ENCODE data around the gene CAPN10. TPM values are rescaled to one million over a fixed set of nuclear protein-coding genes. Genes with fewer than 3 reads are reported as not detected.

CAPN10 gene
- total RNA-seq, 1 experiment from 2014 or later = 22.9 TPM

GRCh38 chr2:240591784-240592183 is 5.2 kb downstream of the CAPN10 start:
- peaks cover 59% of the 10 kb centered on the region for H3K79me2 ChIP-seq (ENCODE audit: low read length)
- no peak overlapping the region for H3K4me2 ChIP-seq (ENCODE audit: low read depth, low read length, poor library complexity, severe bottlenecking)
- peaks cover 17% of the 10 kb centered on the region for H3K4me1 ChIP-seq (ENCODE audit: low read length)
- H4K20me1 ChIP-seq (ENCODE audit: insufficient read depth, low read depth, low read length) = peaks cover 32% of the 10 kb centered on the region; the same call in 1 of the 2 replicates
- H3K9me3 ChIP-seq (ENCODE audit: low read length) = no peaks in the 10 kb centered on the region
- no peaks in the 10 kb centered on the region for H3K36me3 ChIP-seq (ENCODE audit: insufficient read depth, low read length)
- no peak overlapping the region for H2AFZ ChIP-seq (ENCODE audit: low read length)
- H3K9me2 ChIP-seq (replicated peaks; ENCODE audit: insufficient read depth, low read length) = no peaks in the 10 kb centered on the region
- DNase-seq = no peak
- H3K9ac ChIP-seq (ENCODE audit: low read length) = no peak overlapping the region
- no peak overlapping the region for H3K4me3 ChIP-seq (ENCODE audit: low read length)
- H3K27ac ChIP-seq (ENCODE audit: low read length) = no peak overlapping the region
- no peaks in the 10 kb centered on the region for H3K27me3 ChIP-seq (ENCODE audit: low read length)

DNA sequence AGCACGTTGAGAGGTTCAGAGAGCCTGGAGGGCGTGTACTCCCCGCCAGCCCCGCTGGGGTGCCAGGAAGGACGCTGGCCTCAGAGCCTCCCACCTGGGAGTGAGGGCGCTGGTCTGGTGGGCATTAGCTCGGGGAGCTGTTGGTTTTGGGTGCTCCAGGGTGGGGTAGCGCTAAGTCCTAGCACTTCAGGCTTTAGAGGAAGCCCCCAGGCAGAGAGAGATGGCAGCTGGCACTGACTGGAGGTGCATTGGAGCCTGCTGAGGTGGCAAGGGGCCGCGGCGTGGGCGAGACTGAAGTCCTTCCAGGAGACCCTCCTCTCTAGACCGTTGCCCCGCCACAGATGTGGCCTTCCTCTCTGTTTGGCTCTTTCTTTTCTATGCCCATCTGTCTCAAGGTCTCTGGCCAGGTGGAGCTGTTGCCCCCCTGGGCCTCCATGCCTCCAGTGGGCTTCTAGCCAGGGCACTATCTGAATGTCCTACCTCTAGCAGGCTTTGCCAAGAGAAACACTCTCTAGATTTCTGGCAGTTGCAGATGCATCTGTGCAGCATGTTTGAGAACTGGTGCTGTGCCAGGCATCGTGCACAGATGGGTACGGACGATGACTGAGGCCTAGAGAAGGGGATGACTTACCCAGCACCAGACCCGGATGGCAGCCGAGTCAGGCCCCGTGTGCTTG is 6.6 kb downstream of the CAPN10 start:
- DNase-seq = no peak
- Histone ChIP-seq H3K9ac (ENCODE audit: low read length) (no peak overlapping the region), H3K27me3 (ENCODE audit: low read length) (no peaks in the 10 kb centered on the region), H3K4me3 (ENCODE audit: low read length) (no peak overlapping the region), H3K9me2 (replicated peaks; ENCODE audit: insufficient read depth, low read length) (no peaks in the 10 kb centered on the region), H4K20me1 (ENCODE audit: insufficient read depth, low read depth, low read length) (peaks cover 18% of the 10 kb centered on the region; the same call in 1 of the 2 replicates), H2AFZ (ENCODE audit: low read length) (no peak overlapping the region), H3K79me2 (ENCODE audit: low read length) (peaks cover 46% of the 10 kb centered on the region), H3K4me1 (ENCODE audit: low read length) (peaks cover 6% of the 10 kb centered on the region), H3K36me3 (ENCODE audit: insufficient read depth, low read length) (no peaks in the 10 kb centered on the region), H3K4me2 (ENCODE audit: low read depth, low read length, poor library complexity, severe bottlenecking) (no peak overlapping the region), H3K9me3 (ENCODE audit: low read length) (no peaks in the 10 kb centered on the region), H3K27ac (ENCODE audit: low read length) (no peak overlapping the region)

DNA sequence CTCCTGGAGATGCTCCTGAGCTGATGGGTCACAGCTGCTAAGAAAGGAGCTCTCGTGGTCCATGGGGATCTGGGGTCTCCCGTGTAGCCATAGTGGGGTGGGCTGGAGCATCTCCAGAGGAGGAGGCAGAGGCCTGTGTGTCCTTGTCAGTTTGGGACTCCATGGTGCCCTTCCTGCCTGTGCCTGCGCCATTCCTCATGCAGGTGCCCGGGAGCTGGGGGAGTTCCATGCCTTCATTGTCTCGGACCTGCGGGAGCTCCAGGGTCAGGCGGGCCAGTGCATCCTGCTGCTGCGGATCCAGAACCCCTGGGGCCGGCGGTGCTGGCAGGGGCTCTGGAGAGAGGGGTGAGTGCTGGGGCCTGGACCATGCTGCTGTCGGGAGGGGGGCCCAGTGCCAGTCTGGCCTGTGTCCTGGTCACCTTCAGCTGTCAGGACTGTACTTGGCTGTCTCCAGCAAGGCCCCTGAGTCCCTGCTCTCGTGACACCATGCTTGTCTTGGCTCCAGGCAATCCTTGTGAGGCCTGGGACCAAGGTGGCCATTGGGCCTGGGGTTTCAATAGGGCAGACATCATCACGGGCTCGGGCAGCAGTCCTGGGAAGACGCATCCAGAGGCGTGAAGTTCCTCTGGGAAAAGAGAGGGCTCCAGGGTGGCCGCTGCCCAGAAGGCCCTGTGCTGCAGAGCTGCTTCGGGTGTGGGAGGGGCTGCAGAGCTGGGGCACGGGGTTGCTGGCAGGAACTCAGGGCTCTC is 7.3 kb downstream of the CAPN10 start:
- H3K9me3 ChIP-seq (ENCODE audit: low read length) = no peaks in the 10 kb centered on the region
- no peak for DNase-seq
- no peaks in the 10 kb centered on the region for H3K27me3 ChIP-seq (ENCODE audit: low read length)
- 0 out of 2 replicates have a peak, but pooled peaks cover 11% of the 10 kb centered on the region for H4K20me1 ChIP-seq (ENCODE audit: insufficient read depth, low read depth, low read length)
- H3K4me2 ChIP-seq (ENCODE audit: low read depth, low read length, poor library complexity, severe bottlenecking) = no peak overlapping the region
- H3K79me2 ChIP-seq (ENCODE audit: low read length) = peaks cover 39% of the 10 kb centered on the region
- H3K36me3 ChIP-seq (ENCODE audit: insufficient read depth, low read length) = no peaks in the 10 kb centered on the region
- H3K4me3 ChIP-seq (ENCODE audit: low read length) = no peak overlapping the region
- no peak overlapping the region for H3K27ac ChIP-seq (ENCODE audit: low read length)
- no peaks in the 10 kb centered on the region for H3K4me1 ChIP-seq (ENCODE audit: low read length)
- H3K9me2 ChIP-seq (replicated peaks; ENCODE audit: insufficient read depth, low read length) = no peaks in the 10 kb centered on the region
- no peak overlapping the region for H3K9ac ChIP-seq (ENCODE audit: low read length)
- no peak overlapping the region for H2AFZ ChIP-seq (ENCODE audit: low read length)

- Histone ChIP-seq H3K4me2 (ENCODE audit: low read depth, low read length, poor library complexity, severe bottlenecking) (no peak overlapping the region), H3K27me3 (ENCODE audit: low read length) (no peaks in the 10 kb centered on the region), H3K4me3 (ENCODE audit: low read length) (no peak overlapping the region), H3K36me3 (ENCODE audit: insufficient read depth, low read length) (no peaks in the 10 kb centered on the region), H3K9ac (ENCODE audit: low read length) (no peak overlapping the region), H3K9me3 (ENCODE audit: low read length) (no peaks in the 10 kb centered on the region), H4K20me1 (ENCODE audit: insufficient read depth, low read depth, low read length) (0 out of 2 replicates have a peak, but pooled peaks cover 11% of the 10 kb centered on the region), H3K27ac (ENCODE audit: low read length) (no peak overlapping the region), H2AFZ (ENCODE audit: low read length) (no peak overlapping the region), H3K79me2 (ENCODE audit: low read length) (peaks cover 30% of the 10 kb centered on the region), H3K4me1 (ENCODE audit: low read length) (no peaks in the 10 kb centered on the region), H3K9me2 (replicated peaks; ENCODE audit: insufficient read depth, low read length) (no peaks in the 10 kb centered on the region)
- no peak for DNase-seq
Measured at GRCh38 chr2:240594511-240595380, 8.2 kb downstream of the CAPN10 start.

GRCh38 chr2:240595381-240596079 is 9.0 kb downstream of the CAPN10 start:
- no peaks in the 10 kb centered on the region for H3K9me3 ChIP-seq (ENCODE audit: low read length)
- no peak overlapping the region for H2AFZ ChIP-seq (ENCODE audit: low read length)
- no peaks in the 10 kb centered on the region for H3K9me2 ChIP-seq (replicated peaks; ENCODE audit: insufficient read depth, low read length)
- 0 out of 2 replicates have a peak, but pooled peaks cover 11% of the 10 kb centered on the region for H4K20me1 ChIP-seq (ENCODE audit: insufficient read depth, low read depth, low read length)
- no peak overlapping the region for H3K9ac ChIP-seq (ENCODE audit: low read length)
- H3K4me3 ChIP-seq (ENCODE audit: low read length) = no peak overlapping the region
- no peak overlapping the region for H3K4me2 ChIP-seq (ENCODE audit: low read depth, low read length, poor library complexity, severe bottlenecking)
- H3K36me3 ChIP-seq (ENCODE audit: insufficient read depth, low read length) = no peaks in the 10 kb centered on the region
- H3K27me3 ChIP-seq (ENCODE audit: low read length) = no peaks in the 10 kb centered on the region
- H3K27ac ChIP-seq (ENCODE audit: low read length) = no peak overlapping the region
- peaks cover 22% of the 10 kb centered on the region for H3K79me2 ChIP-seq (ENCODE audit: low read length)
- no peaks in the 10 kb centered on the region for H3K4me1 ChIP-seq (ENCODE audit: low read length)
- peak; percentile 70 for DNase-seq

GRCh38 chr2:240596080-240596460 is 9.5 kb downstream of the CAPN10 start:
- no peak overlapping the region for H2AFZ ChIP-seq (ENCODE audit: low read length)
- DNase-seq = no peak
- H3K4me3 ChIP-seq (ENCODE audit: low read length) = no peak overlapping the region
- no peaks in the 10 kb centered on the region for H3K27me3 ChIP-seq (ENCODE audit: low read length)
- no peak overlapping the region for H3K9ac ChIP-seq (ENCODE audit: low read length)
- no peaks in the 10 kb centered on the region for H3K9me3 ChIP-seq (ENCODE audit: low read length)
- H3K9me2 ChIP-seq (replicated peaks; ENCODE audit: insufficient read depth, low read length) = no peaks in the 10 kb centered on the region
- no peak overlapping the region for H3K4me2 ChIP-seq (ENCODE audit: low read depth, low read length, poor library complexity, severe bottlenecking)
- H3K79me2 ChIP-seq (ENCODE audit: low read length) = peaks cover 17% of the 10 kb centered on the region
- no peaks in the 10 kb centered on the region for H3K4me1 ChIP-seq (ENCODE audit: low read length)
- no peak overlapping the region for H3K27ac ChIP-seq (ENCODE audit: low read length)
- 0 out of 2 replicates have a peak, but pooled peaks cover 11% of the 10 kb centered on the region for H4K20me1 ChIP-seq (ENCODE audit: insufficient read depth, low read depth, low read length)
- no peaks in the 10 kb centered on the region for H3K36me3 ChIP-seq (ENCODE audit: insufficient read depth, low read length)

DNA sequence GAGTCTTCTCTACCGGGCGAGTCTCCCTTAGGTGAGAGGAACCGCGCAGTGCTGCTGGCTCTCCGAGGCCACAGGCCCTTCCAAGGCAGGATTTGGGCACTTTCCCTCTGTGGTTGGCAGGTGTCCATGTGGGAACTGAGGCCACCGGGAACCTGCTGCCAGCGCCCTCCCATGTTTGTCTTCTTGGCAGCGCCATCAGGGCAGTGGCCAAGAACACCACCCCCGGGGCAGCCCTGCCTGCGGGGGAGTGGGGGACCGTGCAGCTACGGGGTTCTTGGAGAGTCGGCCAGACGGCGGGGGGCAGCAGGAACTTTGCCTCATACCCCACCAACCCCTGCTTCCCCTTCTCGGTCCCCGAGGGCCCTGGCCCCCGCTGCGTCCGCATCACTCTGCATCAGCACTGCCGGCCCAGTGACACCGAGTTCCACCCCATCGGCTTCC is 10.0 kb downstream of the CAPN10 start:
- H3K27me3 ChIP-seq (ENCODE audit: low read length) = no peaks in the 10 kb centered on the region
- no peak overlapping the region for H3K27ac ChIP-seq (ENCODE audit: low read length)
- no peak overlapping the region for H2AFZ ChIP-seq (ENCODE audit: low read length)
- H3K79me2 ChIP-seq (ENCODE audit: low read length) = peaks cover 12% of the 10 kb centered on the region; the same call in 1 of the 2 replicates
- no peak for DNase-seq
- H3K9me2 ChIP-seq (replicated peaks; ENCODE audit: insufficient read depth, low read length) = no peaks in the 10 kb centered on the region
- no peaks in the 10 kb centered on the region for H3K9me3 ChIP-seq (ENCODE audit: low read length)
- no peaks in the 10 kb centered on the region for H3K4me1 ChIP-seq (ENCODE audit: low read length)
- 0 out of 2 replicates have a peak, but pooled peaks cover 11% of the 10 kb centered on the region for H4K20me1 ChIP-seq (ENCODE audit: insufficient read depth, low read depth, low read length)
- no peak overlapping the region for H3K4me3 ChIP-seq (ENCODE audit: low read length)
- H3K9ac ChIP-seq (ENCODE audit: low read length) = no peak overlapping the region
- no peak overlapping the region for H3K4me2 ChIP-seq (ENCODE audit: low read depth, low read length, poor library complexity, severe bottlenecking)
- no peaks in the 10 kb centered on the region for H3K36me3 ChIP-seq (ENCODE audit: insufficient read depth, low read length)

Data from Karpas-422 (cell line).